ENCODE measurements around the gene FARS2. TPM values are rescaled to one million over a fixed set of nuclear protein-coding genes. Genes with fewer than 3 reads are reported as not detected.

The FARS2 gene
- total and polyA plus RNA-seq, 4 donors, result 9.2 to 31.4 (median 19.4) TPM

- WGBS, 2 donors, result 94% methylated on average over 1 of the region's 1 CpG
- no peak for DNase-seq
Observed at GRCh38 chr6:5433324-5433723, 172.0 kb downstream of the FARS2 start.

GRCh38 chr6:5435449-5435848 lies 174.1 kb downstream of the FARS2 start:
- ATAC-seq (ENCODE audit: insufficient read depth, low FRiP score), result no peak

More at GRCh38 chr6:5433324-5433723, 172.0 kb downstream of the FARS2 start:
- H3K4me1 ChIP-seq (ENCODE audit: control insufficient read depth in 5 of 5, insufficient read depth in 5 of 5, low read length in 5 of 5), result no peaks in the 10 kb centered on the region
- no peak overlapping the region for H3K4me3 ChIP-seq
- no peaks in the 10 kb centered on the region for H3K9me3 ChIP-seq (ENCODE audit: control insufficient read depth in 4 of 4, insufficient read depth in 3 of 4, low read length in 3 of 4)
- H3K27me3 ChIP-seq (ENCODE audit: control insufficient read depth in 3 of 3, insufficient read depth in 3 of 3, low read length in 2 of 3), result no peaks in the 10 kb centered on the region
- no peak for TF ChIP-seq CTCF (IDR thresholded peaks at IDR 0.05; ENCODE audit: control extremely low read depth, extremely low read depth)
- no peak overlapping the region for H3K27ac ChIP-seq (ENCODE audit: low read depth in 1 of 2, low read length in 1 of 2)
- no peak overlapping the region for H3K9ac ChIP-seq (ENCODE audit: insufficient read depth in 1 of 2, low read length in 2 of 2)
- no peak for ATAC-seq (ENCODE audit: insufficient read depth, low FRiP score)
- peaks cover 0 to 4% (median under 1%) of the 10 kb centered on the region in 4 donors for H3K36me3 ChIP-seq (ENCODE audit: control insufficient read depth in 4 of 4, insufficient read depth in 4 of 4, low read length in 4 of 4)

DNA sequence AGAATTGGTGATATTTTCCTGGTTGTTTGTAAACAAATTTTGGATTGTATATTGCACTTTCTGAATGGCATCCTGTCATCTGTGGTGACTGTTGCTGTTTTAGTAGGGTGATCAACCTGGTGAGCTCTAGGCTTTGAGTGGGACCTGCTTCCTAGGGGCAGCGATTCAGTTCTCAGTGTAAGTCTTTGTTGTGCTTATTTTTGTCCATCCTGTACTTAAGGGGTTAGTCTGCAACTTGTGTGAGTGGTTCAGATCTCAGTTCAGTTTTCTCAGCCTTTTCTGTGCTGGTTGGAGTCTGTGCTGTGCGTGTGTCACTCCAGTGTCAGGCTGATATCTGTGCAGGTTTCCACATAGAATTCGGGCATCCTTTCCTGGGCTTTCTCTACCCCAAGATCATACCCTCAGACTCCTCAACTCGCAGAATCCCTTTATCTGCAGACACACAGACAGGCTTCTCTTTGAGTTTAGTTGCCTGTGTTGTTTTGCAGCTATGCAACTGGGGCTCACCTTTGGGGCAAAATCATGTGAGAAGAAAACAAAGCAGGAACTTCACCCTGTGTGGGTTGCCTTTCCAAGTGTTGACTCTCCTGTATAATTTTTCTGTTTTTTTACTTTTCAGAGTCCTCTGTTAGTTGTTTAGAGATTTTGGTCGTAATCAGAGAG lies 177.7 kb downstream of the FARS2 start:
- ATAC-seq (ENCODE audit: insufficient read depth, low FRiP score) (no peak), DNase-seq (no peak)
- Histone ChIP-seq H3K9me3 (ENCODE audit: control insufficient read depth in 4 of 4, insufficient read depth in 3 of 4, low read length in 3 of 4) (no peaks in the 10 kb centered on the region), H3K27me3 (ENCODE audit: control insufficient read depth in 3 of 3, insufficient read depth in 3 of 3, low read length in 2 of 3) (no peaks in the 10 kb centered on the region), H3K36me3 (ENCODE audit: control insufficient read depth in 4 of 4, insufficient read depth in 4 of 4, low read length in 4 of 4) (no peaks in the 10 kb centered on the region), H3K4me1 (ENCODE audit: control insufficient read depth in 5 of 5, insufficient read depth in 5 of 5, low read length in 5 of 5) (peaks cover 0 to 15% (median 9%) of the 10 kb centered on the region in 5 donors), H3K27ac (ENCODE audit: low read depth in 1 of 2, low read length in 1 of 2) (no peak overlapping the region), H3K4me3 (no peak overlapping the region), H3K9ac (ENCODE audit: insufficient read depth in 1 of 2, low read length in 2 of 2) (no peak overlapping the region)
- TF ChIP-seq CTCF (IDR thresholded peaks at IDR 0.05; ENCODE audit: control extremely low read depth, extremely low read depth), result no peak
- WGBS, 2 donors, result 85 to 86% methylated on average over 5 of the region's 5 CpGs

More at GRCh38 chr6:5435449-5435848, 174.1 kb downstream of the FARS2 start:
- no peak for TF ChIP-seq CTCF (IDR thresholded peaks at IDR 0.05; ENCODE audit: control extremely low read depth, extremely low read depth)
- Histone ChIP-seq H3K27ac (ENCODE audit: low read depth in 1 of 2, low read length in 1 of 2) (no peak overlapping the region), H3K9me3 (ENCODE audit: control insufficient read depth in 4 of 4, insufficient read depth in 3 of 4, low read length in 3 of 4) (no peaks in the 10 kb centered on the region), H3K36me3 (ENCODE audit: control insufficient read depth in 4 of 4, insufficient read depth in 4 of 4, low read length in 4 of 4) (peaks cover 0 to 4% (median under 1%) of the 10 kb centered on the region in 4 donors), H3K9ac (ENCODE audit: insufficient read depth in 1 of 2, low read length in 2 of 2) (no peak overlapping the region), H3K4me1 (ENCODE audit: control insufficient read depth in 5 of 5, insufficient read depth in 5 of 5, low read length in 5 of 5) (no peaks in the 10 kb centered on the region), H3K4me3 (no peak overlapping the region), H3K27me3 (ENCODE audit: control insufficient read depth in 3 of 3, insufficient read depth in 3 of 3, low read length in 2 of 3) (no peaks in the 10 kb centered on the region)
- no peak for DNase-seq
- WGBS, 2 donors, result 85 to 91% methylated on average over 7 of the region's 7 CpGs
